H1 (cell line): ENCODE results near the gene MRPL27. TPM values are rescaled to one million over a fixed set of nuclear protein-coding genes. Genes with fewer than 3 reads are reported as not detected.

Experiments
- CTCF ChIA-PET: fragments of 300-600 bp; sonication (Branson Sonifier 250); formaldehyde crosslinking; loops from one replicate; lab custom pipeline; 2021; ENCODE audit not compliant: partially characterized antibody; lab: Charles Lee
- POLR2A ChIA-PET: fragments of 300-600 bp; sonication (Branson Sonifier 250); formaldehyde crosslinking; loops from one replicate; lab custom pipeline; 2021; ENCODE audit warnings: inconsistent platforms; ENCODE audit not compliant: partially characterized antibody; lab: Charles Lee
- DNase-seq, 2 experiments: peaks; one replicate each; pipeline versions ENCODE4 v3.0.0 to v3.0.0-alpha.2; 2010 to 2022; ENCODE audit warnings: low spot score in 2 of 2, low read depth in 1 of 2, mixed read lengths in 1 of 2
- FAIRE-seq: peaks from 2 replicates; lab custom pipeline; 2011; peaks lifted over from hg19 to GRCh38; lab: Jason Lieb, UNC
- H2AFZ ChIP-seq: 2 replicates; pipeline ENCODE4 v1.8.1; 2012; ENCODE audit warnings: low read length, inconsistent platforms
- H2AK5ac ChIP-seq: 2 replicates; pipeline ENCODE4 v1.6.1; 2013; ENCODE audit warnings: low read depth, low read length
- H2BK120ac ChIP-seq: replicated peaks from 2 replicates; pipeline ENCODE3; 2013; ENCODE audit warnings: low read depth, low read length, inconsistent platforms
- H2BK12ac ChIP-seq: 2 replicates; pipeline ENCODE4 v1.6.1; 2013; ENCODE audit warnings: low read depth, low read length
- H2BK15ac ChIP-seq: 2 replicates; pipeline ENCODE4 v1.6.1; 2013; ENCODE audit warnings: low read length
- H2BK20ac ChIP-seq: 2 replicates; pipeline ENCODE4 v1.6.1; 2013; ENCODE audit warnings: low read length
- H2BK5ac ChIP-seq: 2 replicates; pipeline ENCODE4 v1.6.1; 2013; ENCODE audit warnings: low read depth, low read length
- H3K14ac ChIP-seq: 2 replicates; pipeline ENCODE4 v1.6.1; 2013; ENCODE audit warnings: inconsistent platforms; ENCODE audit not compliant: insufficient read length
- H3K18ac ChIP-seq: 2 replicates; pipeline ENCODE4 v1.6.1; 2013; ENCODE audit warnings: low read length; ENCODE audit errors: extremely low read depth
- H3K23ac ChIP-seq: 2 replicates; pipeline ENCODE4 v1.6.1; 2013; ENCODE audit warnings: inconsistent platforms; ENCODE audit not compliant: insufficient read length
- H3K23me2 ChIP-seq: 2 replicates; pipeline ENCODE4 v1.6.1; 2013; ENCODE audit warnings: low read depth, low read length
- H3K27ac ChIP-seq: 2 replicates; pipeline ENCODE4 v1.6.1; 2011; ENCODE audit warnings: low read depth, low read length, inconsistent platforms
- H3K27me3 ChIP-seq, 4 experiments: replicated peaks in 1 of 4; 1 replicate in 1 of 4; 2 replicates in 3 of 4; pipeline versions ENCODE4 v1.6.1 to v1.8.1; 2011 to 2013; ENCODE audit warnings: low read length in 3 of 4, mild to moderate bottlenecking in 3 of 4, inconsistent platforms in 2 of 4, mixed read lengths in 2 of 4, moderate library complexity in 1 of 4; ENCODE audit not compliant: control insufficient read depth in 3 of 4, insufficient read depth in 3 of 4; ENCODE audit errors: extremely low read depth in 1 of 4
- H3K36me3 ChIP-seq, 4 experiments: 2 replicates each; pipeline versions ENCODE4 v1.6.1 to v1.8.1; 2011 to 2013; ENCODE audit warnings: mild to moderate bottlenecking in 4 of 4, low read length in 3 of 4, moderate library complexity in 2 of 4, control low read depth in 1 of 4, inconsistent platforms in 1 of 4; ENCODE audit not compliant: insufficient read depth in 4 of 4, control insufficient read depth in 2 of 4
- H3K4ac ChIP-seq: replicated peaks from 2 replicates; pipeline ENCODE3; 2013; ENCODE audit warnings: low read length, low read depth, mixed read lengths, inconsistent platforms; ENCODE audit not compliant: insufficient read length
- H3K4me1 ChIP-seq, 4 experiments: replicated peaks in 1 of 4; 1 replicate in 1 of 4; 2 replicates in 3 of 4; pipeline versions ENCODE4 v1.6.1 to v1.8.1; 2011 to 2013; ENCODE audit warnings: low read length in 3 of 4, inconsistent platforms in 2 of 4, mixed read lengths in 1 of 4; ENCODE audit not compliant: insufficient read depth in 4 of 4, control insufficient read depth in 3 of 4
- H3K4me2 ChIP-seq, 2 experiments: 2 replicates each; pipeline versions ENCODE4 v1.6.1 to v1.8.1; 2011 to 2013; ENCODE audit warnings: low read depth in 2 of 2, low read length in 2 of 2, control low read depth in 1 of 2, inconsistent platforms in 1 of 2, mild to moderate bottlenecking in 1 of 2; ENCODE audit not compliant: insufficient read depth in 1 of 2
- H3K4me3 ChIP-seq, 4 experiments: fragments of 200-600, 300-600 bp in 1 of 4; sonication (generic), shearing (Covaris generic), sonication (Bioruptor Twin) in 1 of 4; 2 replicates each; pipeline versions ENCODE4 v1.5.1 to v1.8.1; 2011 to 2016; ENCODE audit warnings: low read length in 4 of 4, low read depth in 3 of 4, control low read depth in 2 of 4, inconsistent platforms in 2 of 4, mild to moderate bottlenecking in 2 of 4, mixed read lengths in 1 of 4, moderate library complexity in 1 of 4; ENCODE audit not compliant: insufficient read depth in 2 of 4; ENCODE audit errors: extremely low read depth in 1 of 4
- H3K56ac ChIP-seq: replicated peaks from 2 replicates; pipeline ENCODE3; 2013; ENCODE audit warnings: low read depth, mild to moderate bottlenecking, mixed read lengths, low read length, inconsistent platforms; ENCODE audit not compliant: insufficient read length
- H3K79me1 ChIP-seq: 2 replicates; pipeline ENCODE4 v1.6.1; 2013; ENCODE audit warnings: low read depth, low read length, control low read depth
- H3K79me2 ChIP-seq, 2 experiments: 2 replicates each; pipeline versions ENCODE4 v1.6.1 to v1.8.1; 2012 to 2013; ENCODE audit warnings: low read length in 2 of 2, mild to moderate bottlenecking in 2 of 2, inconsistent platforms in 1 of 2; ENCODE audit not compliant: insufficient read depth in 2 of 2, control insufficient read depth in 1 of 2
- H3K9ac ChIP-seq, 4 experiments: replicated peaks in 1 of 4; 1 replicate in 1 of 4; 2 replicates in 3 of 4; pipeline versions ENCODE4 v1.6.1 to v1.8.1; 2011 to 2013; ENCODE audit warnings: low read depth in 3 of 4, low read length in 3 of 4, control low read depth in 2 of 4, mild to moderate bottlenecking in 2 of 4, moderate library complexity in 2 of 4, inconsistent platforms in 1 of 4; ENCODE audit errors: extremely low read depth in 1 of 4
- H3K9me3 ChIP-seq, 2 experiments: 2 replicates each; pipeline versions ENCODE4 v1.6.1 to v1.8.1; 2012 to 2013; ENCODE audit warnings: mild to moderate bottlenecking in 2 of 2, moderate library complexity in 2 of 2, control low read depth in 1 of 2, inconsistent platforms in 1 of 2, low read depth in 1 of 2, low read length in 1 of 2, mixed read lengths in 1 of 2; ENCODE audit not compliant: insufficient read depth in 2 of 2
- H4K20me1 ChIP-seq, 2 experiments: replicated peaks in 1 of 2; 2 replicates each; pipeline versions ENCODE3 to v1.8.1; 2011 to 2013; ENCODE audit warnings: inconsistent platforms in 2 of 2, low read length in 2 of 2, mild to moderate bottlenecking in 1 of 2; ENCODE audit not compliant: insufficient read depth in 2 of 2, control insufficient read depth in 1 of 2
- H4K5ac ChIP-seq: 2 replicates; pipeline ENCODE4 v1.6.1; 2013; ENCODE audit warnings: low read length, low read depth, mixed read lengths, inconsistent platforms; ENCODE audit not compliant: insufficient read length
- H4K8ac ChIP-seq: 2 replicates; pipeline ENCODE4 v1.8.0; 2013; ENCODE audit warnings: mild to moderate bottlenecking, moderate library complexity, low read length, inconsistent platforms; ENCODE audit not compliant: insufficient read depth; ENCODE audit errors: extremely low read depth
- H4K91ac ChIP-seq: replicated peaks from 2 replicates; pipeline ENCODE3; 2013; ENCODE audit warnings: low read length, mixed read lengths, inconsistent platforms; ENCODE audit not compliant: insufficient read length
- BACH1 ChIP-seq: IDR thresholded peaks from 2 replicates; pipeline ENCODE4 v1.6.1; 2012; ENCODE audit warnings: low read length, improper control_type of control experiment
- BRCA1 ChIP-seq: IDR thresholded peaks from 2 replicates; pipeline ENCODE4 v1.6.1; 2012; ENCODE audit warnings: low read depth, low read length, improper control_type of control experiment
- CBX5 ChIP-seq: fragments of 300-800, 300-1000 bp; sonication (generic); IDR thresholded peaks from 2 replicates; pipeline ENCODE4 v1.7.1; 2016; ENCODE audit warnings: antibody characterized with exemption, low read length, low read depth
- FOSL1 ChIP-seq: IDR thresholded peaks from 2 replicates; pipeline ENCODE4 v1.6.1; 2011; ENCODE audit warnings: mild to moderate bottlenecking, low read depth, low read length, moderate library complexity; ENCODE audit not compliant: insufficient read depth
- WGBS, 2 experiments: shearing (Covaris generic) in 1 of 2; methylation state at CpG; one replicate each; pipeline versions ENCODE4 v1.1.6 to v1.1.7; 2013 to 2015; ENCODE audit warnings: low lambda C conversion rate in 2 of 2, mixed read lengths in 2 of 2, inconsistent platforms in 1 of 2, low coverage in 1 of 2, missing lambda C conversion rate in 1 of 2; ENCODE audit not compliant: insufficient replicate concordance in 2 of 2, insufficient coverage in 1 of 2, insufficient read length in 1 of 2; ENCODE audit errors: extremely low coverage in 1 of 2, missing lambda C conversion rate in 1 of 2; 5-methylcytosine and 5-hydroxymethylcytosine counted together
- polyA plus RNA-seq, 7 experiments: library from polyadenylated mRNA; depleted of rRNA in 3 of 7; stranded (reverse) in 5 of 7; unstranded in 2 of 7; fragments of >200 nt in 5 of 7; fragments of 200-250 nt in 2 of 7; gene quantifications; 1 replicate in 5 of 7; 2 replicates in 1 of 7; 4 replicates in 1 of 7; pipeline versions ENCODE4 v1.2.1 to v1.2.3, GENCODE V29; 2011 to 2013; ENCODE audit warnings: missing spikeins in 2 of 7, mixed read lengths in 2 of 7
- total RNA-seq: library from RNA; stranded (reverse); fragmentation: NEBNext Ultra II Directional; extraction: Animal tissue kit (Norgen Biotek cat#: 25700); gene quantifications from 2 replicates; pipeline ENCODE4 v1.2.1, GENCODE V29; 2021
- TF ChIP-seq, protein P1 (sequence below): IDR thresholded peaks from 2 replicates; pipeline ENCODE4 v1.6.1; 2011; ENCODE audit warnings: low read length, improper control_type of control experiment

Gene MRPL27
- total and polyA plus RNA-seq, 2 of the 8 experiments (the other 6 are each of a cell fraction or from before 2014, with no cell fraction given): 75.6 to 135 TPM

DNA sequence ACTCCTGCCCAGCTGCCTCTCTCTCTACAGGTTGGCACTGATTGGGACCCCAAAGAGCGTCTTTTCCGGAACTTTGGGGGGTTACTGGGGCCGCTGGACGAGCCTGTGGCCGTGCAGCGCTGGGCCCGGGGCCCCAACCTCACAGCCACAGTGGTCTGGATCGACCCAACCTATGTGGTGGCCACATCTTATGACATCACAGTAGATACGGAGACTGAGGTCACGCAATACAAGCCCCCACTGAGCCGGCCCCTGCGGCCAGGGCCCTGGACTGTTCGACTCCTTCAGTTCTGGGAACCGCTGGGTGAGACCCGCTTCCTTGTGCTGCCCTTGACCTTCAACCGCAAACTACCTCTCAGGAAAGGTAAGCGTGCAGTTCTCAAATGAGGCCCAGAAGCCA lies 14.8 kb downstream of the MRPL27 start:
- FAIRE-seq: no peak
- Histone ChIP-seq H2BK12ac (no peak overlapping the region), H3K23ac (no peak overlapping the region), H4K20me1 (peaks cover 6 to 16% of the 10 kb centered on the region in 2 experiments), H2BK120ac (no peak overlapping the region), H3K27me3 (no peaks in the 10 kb centered on the region), H3K4me1 (peaks cover 0 to 9% (median 2%) of the 10 kb centered on the region in 4 experiments; a peak in 4 of 7 replicates), H2AFZ (no peak overlapping the region), H3K36me3 (peaks cover 14 to 54% (median 31%) of the 10 kb centered on the region in 4 experiments), H4K8ac (no peak overlapping the region), H3K79me1 (no peaks in the 10 kb centered on the region), H2BK5ac (no peak overlapping the region), H4K5ac (no peak overlapping the region), H3K23me2 (no peaks in the 10 kb centered on the region), H3K4me2 (no peak overlapping the region), H3K79me2 (no peaks in the 10 kb centered on the region), H3K9me3 (no peaks in the 10 kb centered on the region), H2BK20ac (no peak overlapping the region), H3K4me3 (no peak overlapping the region), H3K14ac (no peak overlapping the region), H2AK5ac (no peak overlapping the region), H4K91ac (no peak overlapping the region), H3K27ac (no peak overlapping the region), H3K18ac (no peak overlapping the region), H3K9ac (no peak overlapping the region), H2BK15ac (no peak overlapping the region), H3K4ac (no peak overlapping the region), H3K56ac (no peak overlapping the region)
- no peak for DNase-seq
- CTCF ChIA-PET: interaction anchor here (1.2 to 1.6 kb wide), 3 partner anchors 46 to 188 kb away, joined by 3 to 4 read pairs (median 3); no protein-coding TSS in a partner anchor
- POLR2A ChIA-PET: interaction anchor here (1.3 to 20.2 kb wide), 3 partner anchors 8 to 148 kb away, joined by 3 to 313 read pairs (median 135); partner anchors contain the start of genes EME1, LRRC59, MRPL27 and XYLT2
- WGBS, 2 experiments: 95% methylated on average over 14 of the region's 17 CpGs; no CpG with 5 or more reads in 1 of the 2 experiments
- TF ChIP-seq BRCA1 (no peak), CBX5 (no peak), BACH1 (no peak), FOSL1 (no peak)
- TF ChIP-seq, protein P1, sequence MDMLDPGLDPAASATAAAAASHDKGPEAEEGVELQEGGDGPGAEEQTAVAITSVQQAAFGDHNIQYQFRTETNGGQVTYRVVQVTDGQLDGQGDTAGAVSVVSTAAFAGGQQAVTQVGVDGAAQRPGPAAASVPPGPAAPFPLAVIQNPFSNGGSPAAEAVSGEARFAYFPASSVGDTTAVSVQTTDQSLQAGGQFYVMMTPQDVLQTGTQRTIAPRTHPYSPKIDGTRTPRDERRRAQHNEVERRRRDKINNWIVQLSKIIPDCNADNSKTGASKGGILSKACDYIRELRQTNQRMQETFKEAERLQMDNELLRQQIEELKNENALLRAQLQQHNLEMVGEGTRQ: no peak
